ENCODE results near the gene KIAA1958.

The KIAA1958 gene

DNA sequence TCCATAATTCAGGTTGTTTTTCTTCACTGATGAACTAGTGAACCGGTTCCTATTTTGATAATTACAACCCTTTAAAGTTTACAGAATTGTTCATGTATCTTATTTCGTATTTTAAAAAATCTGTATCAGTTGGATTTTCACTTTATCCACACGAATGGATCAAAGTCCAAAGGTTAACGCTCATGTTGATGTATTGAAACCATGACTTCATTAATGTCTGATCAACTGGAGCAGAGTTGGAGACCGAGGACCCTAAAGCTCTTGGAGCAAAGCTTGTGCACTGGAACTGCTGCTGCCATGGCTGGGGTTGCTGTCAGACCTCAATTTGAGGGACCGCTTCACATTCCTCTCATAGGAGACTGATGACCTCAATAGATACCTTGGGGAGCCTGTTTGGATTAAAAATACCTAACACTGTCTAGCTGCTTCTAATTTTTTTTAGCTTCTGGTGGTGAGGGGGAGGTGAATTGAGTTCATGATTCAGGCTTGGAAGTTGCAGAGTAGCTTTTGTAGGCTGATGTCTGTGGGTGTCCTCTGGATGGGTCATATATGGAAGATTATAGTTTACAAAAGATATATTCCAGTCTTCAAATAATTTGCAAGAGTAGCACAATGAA, 45.1 kb downstream of the KIAA1958 start:
- no peak for DNase-seq

DNA sequence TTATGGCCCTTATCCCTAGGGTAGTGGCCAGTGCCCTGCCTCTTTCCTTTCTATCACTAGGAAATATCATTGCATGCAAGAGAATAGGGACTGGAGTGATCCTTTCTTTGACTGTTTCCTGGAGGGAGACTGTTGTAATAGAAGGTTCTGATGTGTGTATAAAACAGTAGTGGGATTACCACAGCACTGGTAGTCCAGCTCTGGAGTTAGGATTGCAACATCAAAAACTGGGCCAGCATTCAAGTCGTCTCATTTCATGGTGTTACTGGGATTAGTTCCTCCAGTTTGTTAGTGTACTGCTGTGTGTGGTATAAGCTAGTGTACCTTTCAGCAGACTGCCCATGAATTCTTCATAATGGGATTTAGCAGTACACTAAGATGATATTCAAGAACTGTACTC, 45.8 kb downstream of the KIAA1958 start:
- DNase-seq = no peak

DNA sequence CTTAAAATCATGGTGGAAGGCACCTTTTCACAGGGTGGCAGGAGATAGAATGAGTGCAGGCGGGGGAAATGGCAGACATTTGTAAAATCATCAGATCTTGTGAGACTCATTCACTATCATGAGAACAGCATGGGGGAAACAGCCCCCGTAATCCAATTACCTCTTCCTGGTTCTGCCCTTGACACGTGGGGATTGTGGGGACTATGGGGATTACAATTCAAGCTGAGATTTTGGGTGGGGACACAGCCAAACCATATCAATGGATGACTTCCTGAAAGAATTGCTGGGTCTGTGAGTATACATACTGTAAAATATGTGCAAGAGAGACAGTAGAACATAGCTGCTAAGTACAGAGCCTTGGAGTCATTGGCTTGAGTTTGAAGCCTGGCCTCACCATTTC, 47.0 kb downstream of the KIAA1958 start:
- no peak for DNase-seq

DNA sequence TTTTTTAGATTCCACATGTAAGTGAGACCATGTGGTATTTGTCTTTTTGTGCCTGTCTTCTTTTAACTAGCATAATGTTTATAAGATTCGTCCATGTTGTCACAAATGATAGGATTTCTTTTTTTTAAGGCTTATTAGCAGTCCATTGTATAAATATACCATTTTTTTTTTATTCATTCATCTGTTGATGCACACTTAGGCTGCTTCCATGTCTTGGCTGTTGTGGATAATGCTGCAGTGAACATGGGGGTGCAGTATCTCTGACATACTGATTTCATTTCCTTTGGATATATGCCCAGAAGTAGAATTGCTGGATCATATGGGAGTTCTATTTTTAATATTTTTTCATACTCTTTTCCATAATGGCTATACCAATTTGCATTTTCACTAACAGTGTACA, 48.7 kb downstream of the KIAA1958 start:
- DNase-seq = no peak

DNA sequence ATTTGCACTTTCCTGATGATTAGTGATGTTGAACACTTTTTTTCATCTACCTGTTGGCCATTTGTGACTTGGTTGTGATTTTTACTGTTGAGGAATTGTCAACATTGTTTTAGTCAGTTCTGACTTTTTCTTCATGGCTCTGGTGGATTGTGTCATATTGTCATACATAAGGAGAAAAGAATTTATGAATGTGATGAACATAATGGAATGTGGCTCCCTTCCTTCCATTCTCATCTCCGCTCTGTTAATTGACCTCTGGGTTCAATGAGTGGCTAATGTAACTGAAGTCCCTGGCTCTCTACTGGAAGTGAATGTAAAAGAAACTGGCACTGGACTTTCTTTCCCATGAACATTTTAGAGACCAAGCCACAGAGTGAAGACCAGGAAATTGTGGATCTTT, 49.2 kb downstream of the KIAA1958 start:
- DNase-seq = no peak

DNA sequence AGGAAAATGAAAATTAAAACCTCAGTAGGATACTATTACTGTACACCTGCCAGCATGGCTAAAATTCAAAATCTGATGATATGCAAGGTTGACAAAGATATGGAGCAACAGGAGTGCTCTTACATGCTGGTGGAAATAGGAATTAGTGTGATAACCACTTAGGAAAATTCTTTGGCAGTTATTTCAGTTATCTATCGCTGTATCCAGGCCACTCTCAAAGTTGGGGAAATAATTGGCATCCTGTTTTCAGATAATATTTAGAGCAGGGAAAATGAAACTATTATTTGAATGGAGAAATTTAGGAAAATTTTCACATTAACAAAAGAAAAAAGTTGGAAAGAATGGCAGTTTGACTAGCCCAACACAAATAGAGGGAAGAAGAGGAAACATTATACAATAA, 50.9 kb downstream of the KIAA1958 start:
- no peak for DNase-seq

DNA sequence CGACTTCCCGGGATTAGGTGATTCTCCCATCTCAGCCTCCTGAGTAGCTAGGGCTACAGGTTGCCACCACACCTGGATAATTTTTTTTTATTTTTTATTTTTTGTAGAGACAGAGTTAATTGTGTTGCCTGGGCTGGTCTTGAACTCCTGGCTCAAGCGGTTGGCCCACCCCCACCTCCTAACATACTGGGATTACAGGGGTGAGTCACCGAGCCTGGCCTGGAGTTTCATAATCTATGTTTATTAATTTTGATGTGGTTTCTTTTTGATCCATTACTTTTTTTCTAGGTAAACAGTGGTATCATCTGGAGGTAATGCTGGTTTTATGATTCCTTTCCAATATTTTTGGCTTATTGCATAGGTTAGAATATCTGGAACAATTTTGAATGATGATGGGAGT, 54.2 kb downstream of the KIAA1958 start:
- no peak for DNase-seq

DNA sequence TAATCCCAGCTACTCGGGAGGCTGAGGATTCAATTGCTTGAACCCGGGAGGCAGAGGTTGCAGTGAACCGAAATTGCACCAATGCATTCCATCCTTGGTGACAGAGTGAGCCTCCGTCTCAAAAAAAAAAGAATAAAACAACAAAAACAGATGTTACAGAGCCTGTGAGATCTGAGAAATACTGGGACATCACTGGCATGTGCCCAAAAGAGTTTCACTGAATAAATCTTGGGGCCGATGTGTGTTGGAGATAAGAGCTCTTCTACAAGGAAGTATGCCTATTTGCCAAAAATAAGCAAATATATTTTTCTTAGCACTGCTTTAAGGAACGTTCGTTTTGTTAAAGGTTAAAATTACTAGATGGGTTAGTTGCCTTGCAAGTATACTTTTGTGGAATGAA, 55.1 kb downstream of the KIAA1958 start:
- DNase-seq = no peak

DNA sequence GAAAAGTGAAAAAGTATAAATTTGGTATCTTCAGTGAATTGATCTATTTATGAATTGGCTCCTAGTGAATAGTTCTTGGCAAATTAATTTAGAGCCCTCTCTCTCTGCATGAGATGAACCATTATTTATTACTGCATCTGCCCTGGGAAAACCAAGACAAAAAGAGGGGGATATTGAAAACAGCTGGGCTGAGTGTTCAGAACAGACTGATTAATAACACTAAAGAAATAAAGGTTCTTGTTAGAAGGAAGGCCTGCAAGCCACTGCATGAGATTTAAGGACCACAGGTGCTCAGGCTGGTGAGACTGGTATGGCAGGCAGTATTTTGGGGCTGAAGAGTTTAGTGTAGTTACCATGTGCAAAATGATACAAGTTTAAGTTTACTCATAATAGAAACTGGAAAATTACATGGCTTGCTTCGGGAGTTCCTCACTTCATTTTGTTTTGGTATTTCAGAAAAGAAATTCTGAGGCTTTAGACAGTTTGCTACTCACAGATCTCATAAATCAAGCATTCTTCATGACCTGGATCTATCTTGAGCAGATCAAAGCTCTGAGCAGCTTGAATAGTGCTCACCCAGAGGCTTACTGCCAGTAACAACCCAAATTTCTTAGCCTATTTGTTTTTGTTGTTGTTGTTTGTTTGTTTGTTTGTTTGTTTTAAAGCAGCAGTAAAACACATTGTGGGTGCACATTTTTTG, 56.1 kb downstream of the KIAA1958 start:
- no peak for DNase-seq

DNA sequence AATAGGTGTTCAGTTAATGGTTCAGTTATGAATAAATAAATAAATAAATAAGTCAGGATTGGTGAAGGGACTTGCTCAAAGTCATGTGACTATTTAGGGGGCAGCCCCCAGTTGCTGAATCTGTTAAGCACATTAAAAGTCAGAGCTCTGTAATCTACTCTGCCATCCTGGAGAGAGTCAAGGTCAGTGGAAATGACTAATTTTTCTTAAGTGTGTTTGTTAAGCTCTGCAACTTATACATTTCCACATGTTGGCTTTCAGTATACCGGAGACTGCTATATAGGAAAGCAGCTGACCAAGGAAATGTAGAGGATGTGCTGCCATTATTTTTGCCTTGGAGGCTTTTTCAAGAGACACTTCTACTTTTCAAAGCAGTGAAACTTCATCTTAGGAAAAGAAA, 57.9 kb downstream of the KIAA1958 start:
- DNase-seq = no peak

DNA sequence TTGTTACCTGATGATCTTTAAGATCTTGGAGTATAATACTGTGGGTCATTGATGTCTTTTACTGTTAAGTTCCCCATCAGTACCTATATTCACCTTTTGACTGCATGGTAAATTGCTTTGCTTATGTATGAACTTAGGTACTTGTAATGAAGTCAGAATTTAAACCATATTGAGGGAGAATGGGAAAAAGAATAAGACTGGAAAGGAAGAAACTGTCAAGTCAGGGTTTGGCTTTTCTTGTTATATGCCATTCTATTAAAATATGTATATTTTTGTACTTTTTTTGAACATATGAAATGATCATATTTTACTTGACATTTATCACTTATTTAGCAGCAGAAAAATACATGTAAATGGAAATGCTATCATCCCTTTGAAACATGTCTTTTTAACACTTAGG, 58.6 kb downstream of the KIAA1958 start:
- DNase-seq = no peak

DNA sequence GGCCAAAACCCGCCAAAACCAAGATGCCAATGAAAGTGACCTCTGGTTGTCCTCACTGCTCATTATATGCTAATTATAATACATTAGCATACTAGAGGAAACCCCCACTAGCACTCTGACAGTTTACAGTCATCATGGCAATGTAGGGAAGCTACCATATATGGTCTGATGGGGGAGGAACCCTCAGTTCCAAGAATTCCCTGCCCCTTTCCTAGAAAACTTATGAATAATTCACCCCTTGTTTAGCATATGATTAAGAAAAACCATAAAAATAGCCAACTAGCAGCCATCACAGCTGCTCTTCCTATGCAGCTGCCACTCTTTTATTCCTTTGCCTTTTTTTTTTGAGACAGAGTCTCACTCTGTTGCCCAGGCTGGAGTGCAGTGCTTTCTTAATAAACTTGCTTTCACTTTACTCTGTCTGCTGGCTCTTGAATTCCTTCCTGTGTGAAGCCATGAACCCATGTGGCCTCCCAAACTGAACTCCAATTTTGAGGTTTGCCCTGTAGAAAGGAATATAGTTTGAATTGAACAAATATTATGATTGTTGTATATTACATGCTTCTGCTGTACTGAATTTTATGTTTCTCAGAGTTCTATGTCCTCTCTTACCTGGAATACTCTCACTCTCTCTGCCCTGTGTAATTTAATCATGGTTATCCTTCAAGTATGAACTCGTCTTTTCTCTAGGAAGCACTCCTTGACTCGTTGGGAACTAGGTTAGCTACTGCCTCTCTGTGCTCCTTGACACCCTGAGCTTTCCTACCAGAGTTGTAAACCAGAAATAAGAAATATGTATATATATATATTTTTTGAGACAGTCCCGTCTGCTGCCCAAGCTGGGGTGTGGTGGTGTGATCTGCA, 59.8 kb downstream of the KIAA1958 start:
- DNase-seq = peak; percentile 3

DNA sequence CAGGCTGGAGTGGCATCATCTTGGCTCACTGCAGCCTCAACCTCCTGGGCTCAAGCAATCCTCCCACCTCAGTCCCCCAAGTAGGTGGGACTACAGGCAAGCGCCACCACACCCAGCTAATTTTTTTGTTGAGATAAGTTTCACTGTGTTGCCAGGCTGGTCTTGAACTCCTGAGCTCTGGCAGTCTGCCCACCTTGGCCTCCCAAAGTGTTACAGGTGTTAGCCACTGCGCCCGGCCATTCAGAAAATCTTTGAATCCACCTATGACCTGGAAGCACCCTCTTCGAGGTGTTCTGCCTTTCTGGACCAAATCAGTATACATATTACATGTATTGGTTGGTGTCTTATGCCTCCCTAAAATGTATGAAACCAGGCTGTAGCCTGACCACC, 61.4 kb downstream of the KIAA1958 start:
- DNase-seq = no peak

DNA sequence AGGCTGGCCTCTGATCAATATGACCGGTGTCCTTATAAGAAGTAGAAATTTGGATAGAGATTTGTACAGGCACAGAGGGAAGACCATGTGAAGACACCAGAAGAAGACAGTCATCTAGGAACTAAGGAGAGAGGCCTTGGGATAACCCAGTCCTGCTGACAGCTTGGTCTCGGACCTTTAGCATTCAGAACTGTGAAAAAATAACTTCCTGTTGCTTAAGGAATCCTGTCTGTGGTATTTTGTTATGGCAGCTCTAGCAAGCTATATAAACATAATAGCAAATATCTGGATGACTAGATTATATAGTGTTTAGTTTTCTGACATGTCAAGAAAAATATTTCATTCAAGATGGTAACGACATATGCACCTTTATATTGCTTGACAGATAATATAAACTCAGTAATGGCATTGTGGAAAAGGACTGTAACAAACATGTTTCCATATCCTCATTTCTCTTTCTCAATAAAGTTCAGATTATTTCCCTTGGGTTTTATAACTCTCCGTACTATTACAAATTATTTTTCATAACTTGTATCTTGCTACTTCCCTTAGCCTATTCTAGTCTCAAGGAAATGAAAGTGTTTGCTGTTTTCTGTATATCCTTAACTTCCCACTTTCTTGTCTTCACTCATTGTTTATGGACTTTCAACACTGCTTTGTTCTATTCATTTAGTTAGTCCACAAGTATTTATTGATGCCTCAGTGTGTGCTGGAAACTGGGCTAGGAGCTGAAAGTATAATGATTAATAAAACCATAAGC, 62.4 kb downstream of the KIAA1958 start:
- DNase-seq = no peak

DNA sequence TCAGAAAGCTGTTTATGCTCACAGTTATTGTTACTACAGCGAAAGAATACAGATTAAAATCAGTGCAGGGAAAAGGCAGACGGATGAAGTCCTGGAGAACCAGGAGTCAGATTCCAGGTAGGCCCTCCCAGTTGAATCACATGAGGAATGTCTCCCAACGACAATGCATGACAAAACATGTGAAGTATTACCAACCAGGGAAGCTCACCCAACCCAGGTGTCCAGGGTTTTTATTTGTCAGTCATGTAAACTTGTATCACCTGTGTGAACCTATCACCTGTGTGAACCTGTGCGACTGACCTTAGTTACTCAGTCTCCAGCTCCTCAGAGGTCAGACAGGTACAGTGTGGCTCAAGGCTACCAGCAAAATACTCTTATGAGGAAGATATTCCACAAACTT, 63.9 kb downstream of the KIAA1958 start:
- no peak for DNase-seq

DNA sequence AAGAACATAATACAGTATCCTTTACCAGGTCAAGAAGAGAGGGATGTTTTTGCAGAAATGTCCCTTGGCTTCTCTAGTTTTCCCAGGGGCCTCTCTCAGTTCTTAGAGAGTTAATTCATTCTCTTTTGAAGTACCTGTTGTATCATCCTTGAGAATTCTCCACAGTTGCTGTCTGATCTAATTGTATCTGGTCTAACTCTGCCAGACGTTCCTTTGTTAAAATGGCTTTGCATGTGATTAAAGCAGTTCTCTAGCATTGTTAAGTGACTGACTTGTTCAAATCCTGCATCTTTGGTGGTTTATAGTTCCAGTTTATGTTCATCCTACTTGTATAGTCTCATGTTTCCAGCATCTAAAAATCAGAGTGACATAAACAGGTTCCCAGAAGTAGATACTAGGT, 65.0 kb downstream of the KIAA1958 start:
- DNase-seq = no peak

DNA sequence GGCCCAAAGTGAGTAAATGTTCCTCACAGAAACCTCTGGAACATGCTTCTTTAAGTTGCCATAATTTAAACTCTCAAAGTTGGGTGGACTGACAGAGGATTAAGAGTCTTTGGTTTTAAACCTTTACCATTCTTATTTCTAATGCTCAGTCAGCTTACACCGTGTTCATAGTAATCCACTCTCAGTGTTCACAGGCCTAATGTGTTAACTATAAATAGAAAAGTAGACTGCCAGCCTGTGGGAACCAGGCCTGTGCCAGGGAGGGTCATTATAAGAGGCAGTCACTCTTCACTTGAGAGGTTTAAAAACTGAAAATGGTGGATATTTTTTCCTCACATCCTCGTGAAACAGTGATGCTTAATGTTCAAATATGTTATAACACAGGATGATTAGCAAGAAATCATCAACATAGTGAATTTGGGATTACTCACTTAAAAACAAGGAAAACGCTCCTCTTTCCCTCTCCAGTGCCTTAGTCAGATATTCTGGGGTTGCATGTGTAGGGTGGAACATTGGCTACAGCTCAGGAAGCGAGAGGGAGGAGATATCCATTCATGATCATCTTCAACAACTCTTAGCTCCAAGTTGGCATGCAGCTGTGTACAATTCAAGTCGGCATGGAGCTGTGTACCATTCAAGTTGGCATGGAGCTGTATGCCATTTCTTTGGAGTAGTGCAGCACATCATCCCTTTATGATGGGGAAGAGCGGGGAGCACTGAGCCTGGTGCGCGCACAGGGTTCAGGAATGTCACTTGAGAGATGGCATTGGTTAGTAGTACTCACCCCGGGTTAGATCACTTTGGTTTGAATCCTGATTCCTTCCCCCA, 65.8 kb downstream of the KIAA1958 start:
- DNase-seq = no peak

DNA sequence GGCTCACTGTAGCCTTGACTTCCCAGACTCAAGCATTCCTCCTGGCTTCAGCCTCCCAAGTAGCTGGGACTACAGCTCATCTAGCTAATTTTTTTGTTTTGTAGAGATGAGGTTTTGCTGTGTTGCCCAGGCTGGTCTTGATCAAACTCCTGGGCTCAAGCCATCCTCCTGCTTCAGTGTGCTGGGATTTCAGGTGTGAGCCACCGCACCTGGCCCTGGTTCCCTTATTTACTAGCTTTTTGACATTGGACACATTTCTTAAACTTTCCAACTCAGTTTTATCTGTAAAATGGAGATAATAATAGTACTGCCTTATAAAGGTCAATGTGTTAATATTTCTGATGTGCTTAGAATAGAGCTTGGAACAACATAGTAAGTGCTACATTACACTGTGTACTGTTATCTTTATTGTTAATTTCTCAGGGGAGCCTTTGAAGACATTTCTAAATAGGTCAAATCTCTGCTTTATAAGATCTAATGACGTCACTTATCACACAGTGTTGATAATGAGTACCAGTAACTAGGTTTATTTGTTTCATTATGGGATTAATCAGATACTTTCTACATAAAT, 66.7 kb downstream of the KIAA1958 start:
- no peak for DNase-seq

DNA sequence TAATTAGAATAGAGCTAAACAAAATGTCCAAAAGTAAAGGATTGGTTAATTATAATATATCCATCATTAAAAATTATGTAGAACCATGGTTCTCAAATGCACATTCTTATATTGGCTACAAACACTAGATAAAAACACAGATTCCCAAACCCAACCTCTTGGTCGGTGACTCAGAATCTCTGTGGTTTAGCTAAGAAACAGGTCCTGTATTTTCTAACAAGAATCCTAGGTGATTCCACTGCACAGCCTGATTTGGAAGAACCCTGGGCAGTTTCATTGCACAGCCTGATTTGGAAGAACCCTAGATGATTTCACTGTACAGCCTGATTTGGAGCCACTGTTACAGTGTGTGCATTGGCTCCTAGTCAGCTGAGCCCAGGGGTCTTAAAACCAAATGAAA, 67.9 kb downstream of the KIAA1958 start:
- DNase-seq = no peak

DNA sequence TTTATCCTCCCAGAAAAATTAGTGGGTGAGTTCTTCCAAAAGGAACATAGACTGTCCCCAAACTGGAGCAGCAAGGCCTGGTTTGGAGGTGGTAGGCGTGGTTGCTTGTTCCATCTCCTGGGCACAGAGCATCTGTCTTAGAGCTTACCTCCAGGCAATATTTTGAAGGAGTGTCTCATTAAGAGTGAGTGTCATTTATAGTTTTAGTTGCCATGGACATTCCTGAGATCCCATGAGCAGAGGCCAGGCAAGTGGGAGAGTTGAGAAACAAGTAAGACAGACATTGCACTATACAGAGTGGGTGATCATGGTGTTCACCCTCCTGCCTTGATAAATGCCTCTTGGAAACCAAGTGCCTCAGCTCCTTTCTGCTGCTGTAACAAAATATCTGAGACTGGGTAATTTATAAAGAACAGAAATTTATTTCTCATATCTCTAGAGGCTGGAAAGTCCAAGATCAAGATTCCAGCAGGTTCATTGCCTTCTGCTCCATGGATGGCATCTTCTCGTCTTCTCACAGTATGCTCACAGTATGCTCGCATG, 68.5 kb downstream of the KIAA1958 start:
- no peak for DNase-seq

DNA sequence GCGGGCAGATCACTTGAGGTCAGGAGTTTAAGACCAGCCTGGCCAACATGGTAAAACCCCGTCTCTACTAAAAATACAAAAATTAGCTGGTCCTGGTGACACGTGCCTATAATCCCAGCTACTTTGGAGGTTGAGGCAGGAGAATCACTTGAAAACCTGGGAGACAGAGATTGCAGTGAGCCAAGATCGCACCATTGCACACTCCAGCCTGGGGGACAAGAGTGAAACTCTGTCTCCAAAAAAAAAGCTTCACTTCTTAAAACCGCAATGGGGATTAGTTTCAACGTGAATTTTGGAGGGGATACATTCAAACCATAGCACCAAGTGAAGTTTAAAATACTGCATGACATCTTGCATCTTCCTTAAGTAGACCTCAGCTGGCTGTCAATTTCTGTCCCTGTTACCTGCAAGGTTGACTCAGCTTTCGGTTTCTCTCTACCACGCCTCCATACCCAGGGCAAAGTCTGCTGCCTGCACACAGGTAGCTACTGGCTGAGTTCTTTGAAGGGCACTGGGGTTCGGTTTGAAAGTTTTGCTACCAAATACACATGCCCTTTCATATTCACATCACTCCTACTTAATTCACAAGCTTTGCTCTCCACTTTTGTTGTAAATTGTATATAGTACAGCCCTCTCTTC, 69.3 kb downstream of the KIAA1958 start:
- DNase-seq = no peak
